Ascending aorta (tissue), 2 donors: ENCODE measurements around the gene NCSTN. TPM values are rescaled to one million over a fixed set of nuclear protein-coding genes. Genes with fewer than 3 reads are reported as not detected.

Source experiments
- DNase-seq, 2 donors: peaks; one replicate each; pipeline ENCODE4 v3.0.0-alpha.2; 2019; ENCODE audit warnings: low spot score in 2 of 2
- H3K27ac ChIP-seq, 2 donors: fragments of 200-600 bp; sonication (generic); one replicate each; pipeline ENCODE4 v1.5.1; 2016 to 2017; ENCODE audit warnings: mild to moderate bottlenecking in 1 of 2
- H3K27me3 ChIP-seq: fragments of 200-600 bp; sonication (generic); one replicate; pipeline ENCODE4 v1.5.1; 2017
- H3K36me3 ChIP-seq, 2 donors: fragments of 200-600 bp; sonication (generic); one replicate each; pipeline ENCODE4 v1.5.1; 2016
- H3K4me1 ChIP-seq, 2 donors: fragments of 200-600 bp; sonication (generic); one replicate each; pipeline ENCODE4 v1.5.1; 2016 to 2017; ENCODE audit warnings: mild to moderate bottlenecking in 1 of 2
- H3K4me3 ChIP-seq, 2 donors: fragments of 200-600 bp; sonication (generic); one replicate each; pipeline ENCODE4 v1.5.1; 2016 to 2017; ENCODE audit warnings: mild to moderate bottlenecking in 1 of 2
- H3K9me3 ChIP-seq, 2 donors: fragments of 200-600 bp; sonication (generic); one replicate each; pipeline ENCODE4 v1.5.1; 2016
- CTCF ChIP-seq, 3 experiments: fragments of 200-600 bp in 2 of 3; fragments of 450-650 bp in 1 of 3; sonication (generic) in 2 of 3; IDR thresholded peaks; one replicate each; pipeline ENCODE4 v1.5.1; 2016 to 2019; ENCODE audit warnings: antibody characterized with exemption in 3 of 3, mild to moderate bottlenecking in 1 of 3, moderate library complexity in 1 of 3
- intact Hi-C: fragments of 100-400 bp; cut with DNase I; formaldehyde crosslinking; loops from one replicate; pipeline ENCODE4 v1.15.1; 2023
- total RNA-seq: library from RNA; depleted of rRNA; stranded (reverse); fragments of >200 nt; gene quantifications from one replicate; pipeline ENCODE4 v1.1.0, GENCODE V29; 2016

NCSTN gene
- total RNA-seq, 1 donor from 2014 or later, result 141 TPM

- Histone ChIP-seq H3K4me1 (no peaks in the 10 kb centered on the region), H3K4me3 (no peak overlapping the region), H3K27ac (no peak overlapping the region), H3K36me3 (peaks cover 87 to 98% of the 10 kb centered on the region in 2 donors), H3K9me3 (no peaks in the 10 kb centered on the region), H3K27me3 (no peaks in the 10 kb centered on the region)
- DNase-seq, result no peak
- no peak for TF ChIP-seq CTCF (IDR thresholded peaks at IDR 0.05)
- intact Hi-C loops, result no loop called here
Measured at GRCh38 chr1:160328184-160328583, 15.0 kb upstream of the NCSTN start.

GRCh38 chr1:160330119-160330518 lies 13.1 kb upstream of the NCSTN start:
- intact Hi-C loops, result no loop called here
- peaks cover 89 to 99% of the 10 kb centered on the region in 2 donors for H3K36me3 ChIP-seq
- DNase-seq, result no peak
- TF ChIP-seq CTCF (IDR thresholded peaks at IDR 0.05), result no peak
- H3K9me3 ChIP-seq, result no peaks in the 10 kb centered on the region
- no peak overlapping the region for H3K4me3 ChIP-seq
- H3K27me3 ChIP-seq, result no peaks in the 10 kb centered on the region
- no peak overlapping the region for H3K27ac ChIP-seq
- no peaks in the 10 kb centered on the region for H3K4me1 ChIP-seq

DNA sequence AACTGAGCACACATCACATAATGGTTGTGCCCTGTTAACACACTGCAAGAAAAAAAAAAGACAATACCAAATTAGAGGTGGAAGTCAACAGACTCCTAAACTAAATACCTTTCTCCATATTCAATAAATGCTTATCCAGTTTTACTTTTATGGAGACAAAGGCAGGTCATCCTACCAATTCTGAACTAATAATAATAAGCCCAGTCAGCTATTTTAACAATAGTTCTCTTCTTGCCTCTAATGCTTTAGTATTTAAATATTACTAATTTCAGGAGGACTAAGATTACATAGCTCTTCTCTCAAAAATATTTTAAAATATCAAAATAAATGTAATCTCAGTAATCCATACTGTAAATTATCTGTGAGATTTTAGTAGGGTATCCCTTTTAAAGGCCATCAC lies 10.7 kb upstream of the NCSTN start:
- intact Hi-C loops, result no loop called here
- Histone ChIP-seq H3K36me3 (peaks cover 78 to 87% of the 10 kb centered on the region in 2 donors), H3K27me3 (no peaks in the 10 kb centered on the region)

DNA sequence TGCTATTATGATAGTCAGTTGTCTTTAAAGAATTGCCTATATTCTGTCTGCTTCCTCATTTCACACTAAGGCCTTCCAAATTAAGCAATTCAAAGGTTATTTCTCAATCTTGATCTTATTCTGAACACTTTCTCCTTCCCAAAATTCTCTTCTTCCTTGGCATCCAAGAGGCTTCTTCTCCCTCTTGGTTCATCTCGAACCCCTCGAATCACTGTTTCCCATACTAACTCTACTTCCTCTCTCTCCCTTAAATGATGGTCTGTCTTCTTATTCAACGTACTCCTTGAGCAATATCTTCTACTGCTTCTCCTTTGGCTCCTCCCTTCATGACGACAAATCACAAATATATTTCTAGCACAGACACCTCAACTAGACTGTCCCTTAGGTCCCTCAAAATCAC lies 4.6 kb upstream of the NCSTN start:
- peaks cover 39 to 52% of the 10 kb centered on the region in 2 donors for H3K36me3 ChIP-seq
- intact Hi-C loops, result no loop called here
- no peak for TF ChIP-seq CTCF (IDR thresholded peaks at IDR 0.05)
- DNase-seq, result no peak
- no peaks in the 10 kb centered on the region for H3K27me3 ChIP-seq
- H3K4me1 ChIP-seq, result peaks cover 0 to 17% of the 10 kb centered on the region in 2 donors
- no peak overlapping the region for H3K27ac ChIP-seq
- no peaks in the 10 kb centered on the region for H3K9me3 ChIP-seq
- no peak overlapping the region for H3K4me3 ChIP-seq

More for the DNA sequence above, 10.7 kb upstream of the NCSTN start:
- no peak overlapping the region for H3K27ac ChIP-seq
- DNase-seq, result no peak
- TF ChIP-seq CTCF (IDR thresholded peaks at IDR 0.05), result no peak
- H3K4me3 ChIP-seq, result no peak overlapping the region
- H3K4me1 ChIP-seq, result no peaks in the 10 kb centered on the region
- no peaks in the 10 kb centered on the region for H3K9me3 ChIP-seq

DNA sequence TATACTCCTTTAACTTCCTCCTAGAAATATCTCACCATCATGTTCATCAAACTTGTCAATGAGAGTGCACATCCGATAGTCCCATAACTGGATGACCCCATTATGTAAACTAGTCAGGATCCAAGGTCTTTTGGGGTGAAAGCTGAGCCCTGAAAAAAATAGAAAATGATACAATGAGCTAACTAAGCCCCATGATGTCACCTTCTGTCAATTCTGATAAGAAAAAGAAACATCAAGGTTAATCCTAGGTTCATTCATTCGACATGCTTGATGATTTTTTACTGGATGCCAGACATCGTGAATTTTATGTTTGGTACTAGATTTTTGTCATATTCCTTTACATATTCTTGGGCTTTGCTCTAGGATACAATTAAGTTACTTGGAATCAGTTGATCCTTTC lies 3.0 kb upstream of the NCSTN start:
- no peak for TF ChIP-seq CTCF (IDR thresholded peaks at IDR 0.05)
- H3K9me3 ChIP-seq, result no peaks in the 10 kb centered on the region
- intact Hi-C loops, result loop anchor here (5.0 to 10.0 kb wide), 5 partner anchors 48 to 1412 kb away; partner anchors contain the start of genes IGSF8, UFC1 and USP21
- H3K4me1 ChIP-seq, result peaks cover 0 to 20% of the 10 kb centered on the region in 2 donors
- peaks cover 28 to 40% of the 10 kb centered on the region in 2 donors for H3K36me3 ChIP-seq
- H3K27ac ChIP-seq, result peak overlapping the region in 1 of 2 donors; percentile 28
- DNase-seq, result no peak
- peak overlapping the region in 1 of 2 donors; percentile 87 for H3K4me3 ChIP-seq
- H3K27me3 ChIP-seq, result no peaks in the 10 kb centered on the region

- H3K4me3 ChIP-seq, result peak overlapping the region in 1 of 2 donors; percentile 87
- no peak for TF ChIP-seq CTCF (IDR thresholded peaks at IDR 0.05)
- no peaks in the 10 kb centered on the region for H3K27me3 ChIP-seq
- peak overlapping the region in 1 of 2 donors; percentile 28 for H3K27ac ChIP-seq
- no peak for DNase-seq
- H3K4me1 ChIP-seq, result peaks cover 0 to 20% of the 10 kb centered on the region in 2 donors
- no peaks in the 10 kb centered on the region for H3K9me3 ChIP-seq
- intact Hi-C loops, result loop anchor here (5.0 to 10.0 kb wide), 5 partner anchors 49 to 1411 kb away; partner anchors contain the start of genes IGSF8, UFC1 and USP21
- H3K36me3 ChIP-seq, result peaks cover 21 to 40% of the 10 kb centered on the region in 2 donors
Measured at GRCh38 chr1:160340866-160341265, 2.3 kb upstream of the NCSTN start.
